ENCODE data around the gene GRHPR.

GRHPR gene

DNA sequence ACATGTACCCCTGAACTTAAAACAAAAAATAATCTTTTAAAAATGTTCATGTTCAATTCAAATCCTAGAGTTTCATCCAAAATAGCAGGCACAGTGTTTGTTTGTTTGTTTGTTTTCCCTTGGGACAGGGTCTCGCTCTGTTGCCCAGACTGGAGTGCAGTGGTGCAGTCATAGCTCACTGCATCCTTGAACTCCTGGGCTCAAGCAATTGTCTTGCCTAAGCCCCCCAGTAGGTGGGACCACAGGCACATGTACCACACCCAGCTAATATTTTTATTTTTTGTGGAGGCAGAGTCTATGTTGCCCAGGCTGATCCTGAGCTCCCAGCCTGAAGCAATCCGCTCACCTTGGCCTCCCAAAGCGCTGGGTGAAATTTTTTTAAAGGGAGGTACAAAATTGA is 58.3 kb downstream of the GRHPR start:
- DNase-seq (ENCODE audit: low read depth in 2 of 2), result no peak

DNA sequence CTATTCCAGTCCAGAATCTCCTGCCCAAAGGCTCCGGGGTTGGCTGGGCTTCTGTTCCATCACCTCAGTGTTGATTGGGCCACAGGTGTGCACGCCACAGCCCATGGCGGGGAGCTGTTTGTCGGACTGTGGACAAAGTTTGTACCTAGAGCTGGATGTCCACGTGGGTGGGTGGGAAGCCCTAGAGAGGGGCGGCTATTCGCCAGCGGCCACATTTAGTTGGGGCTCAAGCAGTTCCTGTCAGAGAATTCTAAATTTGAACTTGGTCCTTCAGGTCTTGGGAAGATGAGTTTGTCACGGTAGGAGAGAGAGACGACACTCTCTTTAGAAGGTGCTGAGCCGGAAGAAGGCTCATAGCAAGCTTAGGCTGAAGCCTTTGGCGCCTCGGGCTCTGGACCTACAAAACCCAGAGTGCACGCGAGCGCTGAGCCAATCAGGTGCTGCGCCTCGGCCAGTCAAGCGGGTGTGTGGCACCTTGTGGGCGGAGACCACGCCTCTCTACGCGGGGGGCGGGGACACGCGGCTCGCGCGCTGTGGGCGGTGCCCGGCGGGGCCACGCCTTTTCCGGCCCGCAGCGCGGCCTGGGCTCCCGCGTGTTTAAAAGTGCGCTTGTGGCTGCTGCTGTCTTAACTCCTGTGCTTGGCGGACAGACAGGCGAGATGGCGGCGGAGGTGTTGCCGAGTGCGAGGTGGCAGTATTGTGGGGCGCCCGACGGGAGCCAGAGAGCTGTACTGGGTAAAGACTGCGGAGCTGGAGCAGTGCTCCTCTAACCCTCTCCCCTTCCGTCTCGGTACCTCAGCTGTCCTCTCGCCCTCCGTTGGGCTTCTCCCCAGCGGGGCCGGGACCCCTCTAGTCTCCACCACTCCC is 63.1 kb downstream of the GRHPR start, which contains the start of gene POLR1E:
Gene POLR1E (plus strand): TSS at position 560 of the 867 bp plus-strand sequence. CDS start 100 bp downstream, at position 660.
- peak; percentile 92 to 94 for DNase-seq (ENCODE audit: low read depth in 2 of 2)

DNA sequence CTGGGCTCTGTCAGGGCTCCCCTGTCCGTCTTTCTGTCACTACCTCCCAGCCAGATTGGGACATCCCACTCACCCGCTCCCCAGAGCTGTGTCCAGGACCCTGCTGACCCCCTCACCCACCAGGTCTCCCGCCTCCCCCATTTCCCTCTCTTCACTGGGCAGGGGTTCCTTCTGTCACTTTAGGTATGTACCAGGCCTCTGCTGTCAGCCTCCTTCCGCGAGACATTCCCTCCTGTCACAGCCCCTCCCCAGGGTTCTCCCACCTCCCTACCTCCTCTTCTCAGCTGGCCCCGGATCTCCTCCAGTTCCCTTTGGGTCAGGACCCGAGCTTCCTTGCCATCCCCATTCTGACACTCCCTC is 63.7 kb downstream of the GRHPR start:
- DNase-seq (ENCODE audit: low read depth in 2 of 2), result no peak

All from activated CD8-positive, alpha-beta memory T cell treated with anti-CD3 and anti-CD28 coated beads for 4 hours (primary cell).